8988T (cell line): Measurements from ENCODE around the gene HINFP.
"Not testable (repeated sequence)": the region's sequence is repeated elsewhere in the genome, so short reads cannot be mapped to it uniquely, and the experiment has no call there.

Source experiments
- DNase-seq: peaks from one replicate; pipeline ENCODE4 v3.0.0; 2011

The HINFP gene

GRCh38 chr11:119118227-119118626 is 3.2 kb upstream of the HINFP start:
- no peak for DNase-seq

GRCh38 chr11:119118946-119119345 is 2.4 kb upstream of the HINFP start:
- no peak for DNase-seq

- DNase-seq: no peak
Measured at GRCh38 chr11:119120639-119121007, 757 bp upstream of the HINFP start.

GRCh38 chr11:119121811-119122124 is 388 bp downstream of the HINFP start:
- no peak for DNase-seq

GRCh38 chr11:119125821-119126220 is 4.4 kb downstream of the HINFP start:
- DNase-seq: no peak

- DNase-seq: no peak
Measured at GRCh38 chr11:119126675-119127268, 5.4 kb downstream of the HINFP start.

- no peak for DNase-seq
Measured at GRCh38 chr11:119130662-119131061, 9.3 kb downstream of the HINFP start.

- no peak for DNase-seq
Measured at GRCh38 chr11:119134389-119134978, 13.1 kb downstream of the HINFP start.

GRCh38 chr11:119139276-119139675 is 17.9 kb downstream of the HINFP start:
- DNase-seq: not testable (repeated sequence)

- DNase-seq: peak; percentile 96
Measured at GRCh38 chr11:119144825-119145486, 23.6 kb downstream of the HINFP start.

GRCh38 chr11:119145551-119145950 is 24.2 kb downstream of the HINFP start:
- DNase-seq: no peak

GRCh38 chr11:119147604-119148333 is 26.4 kb downstream of the HINFP start:
- DNase-seq: no peak

- no peak for DNase-seq
Measured at GRCh38 chr11:119148720-119149017, 27.3 kb downstream of the HINFP start.

- DNase-seq: peak; percentile 53
Measured at GRCh38 chr11:119149018-119149785, 27.8 kb downstream of the HINFP start, which contains the start of gene ABCG4. Gene ABCG4, plus strand, starts transcription at chr11:119149052. Its CDS starts 914 bp downstream, at chr11:119149966.

GRCh38 chr11:119149786-119150275 is 28.5 kb downstream of the HINFP start:
- DNase-seq: no peak

- no peak for DNase-seq
Measured at GRCh38 chr11:119152043-119152442, 30.7 kb downstream of the HINFP start.

- no peak for DNase-seq
Measured at GRCh38 chr11:119152604-119153003, 31.2 kb downstream of the HINFP start.

- no peak for DNase-seq
Measured at GRCh38 chr11:119153049-119153818, 31.9 kb downstream of the HINFP start.

GRCh38 chr11:119154178-119154577 is 32.8 kb downstream of the HINFP start:
- no peak for DNase-seq

- DNase-seq: peak; percentile 88
Measured at GRCh38 chr11:119155733-119156492, 34.5 kb downstream of the HINFP start.

- DNase-seq: no peak
Measured at GRCh38 chr11:119156496-119156895, 35.1 kb downstream of the HINFP start.

GRCh38 chr11:119157063-119157462 is 35.7 kb downstream of the HINFP start:
- DNase-seq: no peak
